ENCODE data around the gene TSPAN31.
"Not testable (repeated sequence)": the region's sequence is repeated elsewhere in the genome, so short reads cannot be mapped to it uniquely, and the experiment has no call there.

The TSPAN31 gene, protein sequence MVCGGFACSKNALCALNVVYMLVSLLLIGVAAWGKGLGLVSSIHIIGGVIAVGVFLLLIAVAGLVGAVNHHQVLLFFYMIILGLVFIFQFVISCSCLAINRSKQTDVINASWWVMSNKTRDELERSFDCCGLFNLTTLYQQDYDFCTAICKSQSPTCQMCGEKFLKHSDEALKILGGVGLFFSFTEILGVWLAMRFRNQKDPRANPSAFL

DNA sequence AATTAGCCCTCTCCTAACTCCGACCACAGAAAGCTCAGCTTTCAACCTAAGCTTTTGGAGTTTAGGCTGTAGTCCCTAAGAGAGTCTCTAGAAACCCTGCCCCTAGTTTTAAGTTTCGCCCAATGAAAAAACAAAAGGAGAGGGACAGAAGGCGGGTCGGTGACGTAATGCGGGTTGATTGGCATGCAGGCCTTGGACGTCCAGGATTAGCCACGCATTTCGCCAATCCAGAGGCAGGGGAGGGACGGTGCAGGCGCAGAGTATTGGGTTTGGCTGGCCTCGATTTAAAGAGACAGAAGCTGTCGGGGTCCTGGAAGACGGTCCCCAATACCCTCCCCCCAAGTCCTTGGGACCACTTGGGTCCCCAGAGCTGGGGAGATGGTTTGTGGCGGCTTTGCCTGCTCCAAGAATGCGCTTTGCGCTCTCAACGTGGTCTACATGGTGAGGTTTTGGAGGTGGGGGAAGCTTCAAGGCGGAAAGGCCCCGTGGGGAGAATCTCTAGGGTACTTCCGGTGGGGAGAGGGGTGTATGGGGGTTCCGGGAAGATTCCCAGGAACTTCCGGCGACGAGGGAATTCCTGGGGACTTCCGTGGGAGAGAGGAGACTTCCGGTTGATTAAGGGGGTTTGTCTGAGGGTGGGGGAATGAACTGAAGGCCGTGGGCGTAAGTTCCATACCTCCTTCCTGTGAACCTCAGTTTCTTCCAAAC, at the start of gene TSPAN31:
TSS of gene TSPAN31 (plus strand) at position 263 of the 708 bp plus-strand sequence. CDS start at position 379, 116 bp downstream.
- peak; percentile 60 to 99 (median 94) for DNase-seq

DNA sequence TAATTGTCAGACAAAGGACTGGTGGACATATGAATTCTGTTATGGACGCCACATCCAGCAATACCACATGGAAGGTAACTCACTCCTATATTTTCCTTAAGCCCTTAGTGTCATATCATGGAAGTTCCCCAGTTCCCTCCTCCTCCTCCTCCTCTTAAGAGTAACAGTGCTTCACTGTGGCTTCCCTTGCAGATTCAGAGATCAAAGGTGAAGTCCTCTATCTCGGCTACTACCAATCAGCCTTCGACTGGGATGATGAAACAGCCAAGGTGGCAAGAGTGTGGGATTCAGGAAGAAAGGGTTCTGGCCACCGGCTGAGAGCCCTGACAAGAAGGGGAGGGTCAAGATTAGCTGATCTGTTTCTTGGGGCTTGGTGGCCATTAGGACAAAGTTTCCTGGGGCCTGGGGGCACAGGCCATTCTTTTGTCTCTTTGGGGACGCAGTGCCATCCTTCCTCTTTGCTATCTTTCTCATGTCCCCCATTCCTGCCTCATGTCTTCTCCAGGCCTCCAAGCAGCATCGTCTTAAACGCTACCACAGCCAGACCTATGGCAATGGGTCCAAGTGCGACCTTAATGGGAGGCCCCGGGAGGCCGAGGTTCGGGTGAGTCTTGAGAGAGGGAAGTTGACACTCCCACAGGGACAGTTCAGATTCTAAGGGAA, 48.9 kb upstream of the TSPAN31 start:
- no peak for DNase-seq

DNA sequence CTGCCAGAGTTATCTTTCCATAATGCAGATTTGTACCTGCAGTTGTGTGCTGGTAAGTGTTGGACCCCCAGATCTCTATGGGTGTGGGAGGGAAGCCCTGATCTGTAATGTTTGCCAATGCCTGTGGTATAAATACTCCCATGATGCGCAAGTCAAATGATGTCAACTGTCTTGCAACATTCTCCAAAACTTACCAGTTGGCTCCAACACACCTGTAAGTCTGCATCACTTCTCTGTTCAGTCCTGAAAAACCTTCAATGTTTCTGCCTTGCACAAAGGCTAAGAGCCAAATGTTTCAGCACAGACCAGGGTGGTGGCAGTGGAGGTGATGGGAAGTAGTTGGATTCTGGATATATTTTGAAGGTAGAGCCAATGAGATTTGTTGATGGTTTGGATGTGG, 47.8 kb upstream of the TSPAN31 start:
- no peak for DNase-seq

DNA sequence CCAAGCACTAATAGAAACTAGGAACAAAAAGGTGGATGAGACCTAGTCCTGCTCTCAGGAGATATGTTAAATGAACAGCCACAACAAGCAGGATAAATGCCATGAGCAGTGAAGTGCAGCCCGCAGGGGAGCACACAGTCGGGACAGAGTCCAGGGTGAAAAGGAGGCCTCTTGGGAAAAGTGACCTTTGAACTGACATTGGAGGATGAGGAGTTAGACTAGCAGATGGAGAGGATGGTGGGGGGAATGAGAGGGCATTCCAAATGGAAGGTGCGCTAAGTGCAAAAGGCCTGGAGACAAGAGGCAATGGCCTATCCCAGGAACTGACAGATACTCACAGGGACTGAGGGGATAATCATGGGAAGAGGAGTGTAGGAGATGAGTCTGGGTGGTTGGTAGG, 46.4 kb upstream of the TSPAN31 start:
- no peak for DNase-seq

DNA sequence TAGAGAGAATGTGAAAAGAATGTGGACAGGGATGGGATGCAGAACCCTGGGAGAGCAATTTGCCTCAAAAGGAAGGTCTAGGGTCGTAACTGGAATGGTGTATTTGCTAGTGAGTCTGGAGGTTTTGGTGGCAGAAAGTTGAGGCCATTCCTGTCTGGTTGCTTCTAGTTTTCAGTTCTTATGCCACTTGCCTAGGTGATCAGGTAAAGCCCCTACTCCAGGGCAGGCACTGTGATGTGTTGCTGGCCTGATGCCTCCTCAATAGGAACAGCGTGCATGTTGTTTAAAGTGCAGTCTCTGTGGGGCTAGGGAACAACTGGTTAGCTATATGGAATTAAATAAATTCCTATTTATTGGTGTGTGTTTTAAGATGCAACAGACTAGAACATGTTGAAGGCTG, 44.5 kb upstream of the TSPAN31 start:
- no peak for DNase-seq

DNA sequence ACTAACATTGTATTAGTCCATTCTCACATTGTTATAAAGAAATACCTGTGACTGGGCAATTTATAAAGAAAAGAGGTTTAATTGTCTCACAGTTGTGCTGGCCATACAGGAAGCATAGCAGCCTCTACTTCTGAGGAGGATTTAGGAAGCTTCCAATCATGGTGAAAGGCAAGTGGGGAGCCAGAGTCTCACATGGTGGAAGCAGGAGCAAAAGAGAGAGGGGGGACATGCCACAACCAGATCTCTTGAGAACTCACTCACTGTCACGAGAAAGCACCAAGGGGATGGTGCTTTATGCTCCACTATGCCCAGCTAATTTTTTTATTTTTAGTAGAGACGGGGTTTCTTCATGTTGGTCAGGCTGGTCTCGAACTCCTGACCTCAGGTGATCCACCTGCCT, 37.6 kb upstream of the TSPAN31 start:
- DNase-seq: no peak

DNA sequence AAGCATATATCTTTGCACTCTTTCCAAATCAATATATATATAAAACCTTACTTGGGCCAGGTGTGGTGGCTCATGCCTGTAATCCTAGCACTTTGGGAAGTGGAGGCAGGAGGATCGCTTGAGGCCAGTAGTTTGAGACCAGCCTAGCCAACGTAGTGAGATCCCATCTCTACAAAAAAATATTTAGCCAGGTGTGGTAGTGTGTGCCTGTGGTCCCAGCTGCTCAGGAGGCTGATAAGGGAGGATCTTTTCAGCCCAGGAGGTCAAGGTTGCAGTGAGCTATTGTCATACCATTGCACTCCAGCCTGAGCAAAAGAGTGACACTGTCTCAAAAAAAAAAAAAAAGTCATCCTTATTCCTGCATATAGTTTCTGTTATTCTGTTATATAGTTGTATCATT, 36.5 kb upstream of the TSPAN31 start:
- DNase-seq: no peak

DNA sequence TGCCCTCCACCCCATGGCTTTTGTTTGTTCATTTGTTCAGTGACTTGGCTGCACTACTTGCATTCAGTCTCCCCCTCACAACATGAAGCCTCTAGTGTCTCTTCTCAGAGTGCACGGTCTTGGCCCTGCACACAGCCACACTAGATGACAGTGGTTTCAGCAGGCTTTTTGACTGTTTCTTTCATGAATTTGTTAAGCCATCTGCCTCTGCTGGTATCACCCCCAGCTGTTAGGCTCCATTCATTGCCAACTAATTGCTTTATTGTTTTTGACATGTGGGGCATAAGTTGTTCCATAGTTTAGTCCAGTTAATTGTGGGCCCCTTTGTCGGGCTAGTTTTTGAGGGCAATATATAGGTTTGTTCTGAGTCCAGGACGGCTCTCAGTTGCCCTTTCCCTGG, 32.1 kb upstream of the TSPAN31 start:
- DNase-seq: peak in 4 of 58 donors; percentile 14 to 35 (median 20)

DNA sequence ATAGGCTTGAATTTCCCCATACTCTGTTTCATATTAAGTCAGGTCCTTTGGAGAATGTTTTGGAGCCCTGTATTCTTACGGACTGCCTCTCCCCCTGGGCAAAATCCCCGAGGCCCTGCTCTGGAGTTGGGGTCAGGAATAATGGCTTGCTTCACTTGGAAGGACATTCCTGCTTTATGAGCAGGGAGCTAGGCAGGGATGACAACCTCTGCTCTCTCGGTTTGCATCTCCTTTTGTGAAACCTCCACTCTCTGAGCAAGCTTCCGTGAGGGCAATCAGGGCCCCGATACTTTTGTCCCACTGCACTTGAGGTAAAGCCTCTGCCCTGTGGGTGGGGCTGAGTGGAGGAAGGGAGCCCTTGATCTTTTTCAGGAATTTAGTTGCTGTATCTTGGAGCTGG, 31.6 kb upstream of the TSPAN31 start:
- no peak for DNase-seq

DNA sequence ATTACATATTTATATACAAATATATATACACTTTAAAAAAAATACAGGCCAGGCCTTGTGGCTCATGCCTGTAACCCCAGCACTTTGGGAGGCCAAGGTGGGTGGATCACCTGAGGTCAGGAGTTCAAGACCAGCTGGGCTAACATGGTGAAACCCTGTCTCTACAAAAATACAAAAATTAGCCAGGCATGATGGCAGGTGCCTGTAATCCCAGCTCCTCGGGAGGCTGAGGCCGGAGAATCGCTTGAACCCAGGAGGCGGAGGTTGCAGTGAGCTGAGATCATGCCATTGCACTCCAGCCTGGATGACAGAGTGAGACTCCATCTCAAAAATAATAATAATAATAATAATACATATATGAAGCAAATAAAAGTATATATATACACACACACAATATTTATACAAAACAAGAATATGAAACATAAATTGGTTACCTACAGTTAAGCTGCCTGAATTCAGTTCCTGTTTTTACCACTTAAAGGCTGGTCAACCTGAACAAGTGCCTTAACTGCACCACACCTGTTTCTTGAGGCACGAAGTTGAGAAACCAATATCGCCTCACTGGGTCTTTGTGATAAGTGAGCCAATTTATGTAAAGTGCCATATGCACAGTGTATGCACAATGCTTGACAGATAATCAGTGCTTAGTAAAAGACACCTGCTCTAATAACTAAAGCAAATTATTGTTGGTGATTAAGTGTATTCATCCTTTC, 29.6 kb upstream of the TSPAN31 start:
- not testable (repeated sequence) for DNase-seq

DNA sequence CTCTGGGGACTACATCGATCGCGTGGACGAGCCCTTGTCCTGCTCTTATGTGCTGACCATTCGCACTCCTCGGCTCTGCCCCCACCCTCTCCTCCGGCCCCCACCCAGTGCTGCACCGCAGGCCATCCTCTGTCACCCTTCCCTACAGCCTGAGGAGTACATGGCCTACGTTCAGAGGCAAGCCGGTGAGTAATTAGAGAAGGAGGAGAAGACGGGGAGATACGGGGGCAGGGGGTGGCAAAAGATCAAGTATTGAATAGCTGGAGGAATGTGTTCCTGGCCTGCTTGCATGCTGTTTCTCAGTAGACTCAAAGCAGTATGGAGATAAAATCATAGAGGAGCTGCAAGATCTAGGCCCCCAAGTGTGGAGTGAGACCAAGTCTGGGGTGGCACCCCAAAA, 29.1 kb upstream of the TSPAN31 start:
- no peak for DNase-seq

DNA sequence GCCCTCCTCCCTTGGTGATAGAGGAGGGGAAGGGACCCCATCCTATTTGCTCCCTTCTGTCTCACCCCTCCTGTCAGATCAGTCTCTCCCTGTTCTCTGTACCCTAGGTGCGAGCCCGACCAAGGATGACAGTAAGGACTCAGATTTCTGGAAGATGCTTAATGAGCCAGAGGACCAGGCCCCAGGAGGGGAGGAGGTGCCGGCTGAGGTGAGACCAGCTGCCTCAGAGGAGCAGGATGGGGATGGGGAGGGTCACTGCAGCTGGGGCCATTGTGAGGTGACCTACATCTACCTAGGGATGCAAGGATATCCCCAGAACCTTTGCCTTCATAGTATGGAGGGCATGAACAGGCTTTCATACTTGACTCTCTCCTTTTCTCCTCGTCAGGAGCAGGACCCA, 28.5 kb upstream of the TSPAN31 start:
- DNase-seq: no peak

DNA sequence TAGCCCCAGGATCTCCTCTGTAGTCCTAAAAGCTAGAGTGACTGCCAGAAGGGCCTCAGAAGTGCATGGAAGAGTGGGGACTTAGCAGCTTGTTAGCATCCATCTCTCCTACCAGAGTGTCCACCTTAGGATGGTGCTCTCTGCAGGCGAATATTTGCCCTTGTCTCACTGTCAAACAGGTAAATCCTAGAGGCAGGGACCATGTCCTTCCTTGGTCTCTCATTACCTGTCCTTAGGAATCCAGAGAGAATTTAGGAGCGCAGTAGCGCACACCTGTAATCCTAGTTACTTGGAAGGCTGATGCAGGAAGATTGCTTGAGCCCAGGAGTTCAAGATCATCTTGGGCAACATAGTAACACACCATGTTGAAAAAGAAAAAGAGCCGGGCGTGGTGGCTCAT, 27.7 kb upstream of the TSPAN31 start:
- DNase-seq: no peak

DNA sequence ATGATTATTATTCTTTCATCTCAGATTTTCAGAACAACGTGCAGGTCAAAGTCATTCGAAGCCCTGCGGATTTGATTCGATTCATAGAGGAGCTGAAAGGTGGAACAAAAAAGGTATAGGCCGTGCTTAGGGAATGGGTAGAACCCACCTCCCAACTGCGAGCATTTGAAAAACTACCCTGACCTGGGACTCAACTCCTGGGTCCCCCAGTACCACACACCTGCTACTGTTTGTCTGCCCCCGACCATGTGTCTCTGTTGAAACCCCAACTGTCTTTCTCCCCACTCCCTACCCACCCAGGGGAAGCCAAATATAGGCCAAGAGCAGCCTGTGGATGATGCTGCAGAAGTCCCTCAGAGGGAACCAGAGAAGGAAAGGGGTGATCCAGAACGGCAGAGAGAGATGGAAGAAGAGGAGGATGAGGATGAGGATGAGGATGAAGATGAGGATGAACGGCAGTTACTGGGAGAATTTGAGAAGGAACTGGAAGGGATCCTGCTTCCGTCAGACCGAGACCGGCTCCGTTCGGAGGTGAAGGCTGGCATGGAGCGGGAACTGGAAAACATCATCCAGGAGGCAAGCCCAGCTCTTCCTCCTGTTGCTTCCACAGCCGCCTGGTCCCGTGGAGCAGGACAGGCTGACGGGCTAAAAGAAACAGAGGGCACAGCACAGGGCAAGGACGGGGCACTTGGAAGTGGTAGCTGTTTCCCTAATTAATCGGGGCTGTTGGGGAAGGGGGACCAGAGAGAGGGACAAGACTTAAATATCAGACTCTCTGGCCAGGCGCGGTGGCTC, 26.8 kb upstream of the TSPAN31 start:
- no peak for DNase-seq

DNA sequence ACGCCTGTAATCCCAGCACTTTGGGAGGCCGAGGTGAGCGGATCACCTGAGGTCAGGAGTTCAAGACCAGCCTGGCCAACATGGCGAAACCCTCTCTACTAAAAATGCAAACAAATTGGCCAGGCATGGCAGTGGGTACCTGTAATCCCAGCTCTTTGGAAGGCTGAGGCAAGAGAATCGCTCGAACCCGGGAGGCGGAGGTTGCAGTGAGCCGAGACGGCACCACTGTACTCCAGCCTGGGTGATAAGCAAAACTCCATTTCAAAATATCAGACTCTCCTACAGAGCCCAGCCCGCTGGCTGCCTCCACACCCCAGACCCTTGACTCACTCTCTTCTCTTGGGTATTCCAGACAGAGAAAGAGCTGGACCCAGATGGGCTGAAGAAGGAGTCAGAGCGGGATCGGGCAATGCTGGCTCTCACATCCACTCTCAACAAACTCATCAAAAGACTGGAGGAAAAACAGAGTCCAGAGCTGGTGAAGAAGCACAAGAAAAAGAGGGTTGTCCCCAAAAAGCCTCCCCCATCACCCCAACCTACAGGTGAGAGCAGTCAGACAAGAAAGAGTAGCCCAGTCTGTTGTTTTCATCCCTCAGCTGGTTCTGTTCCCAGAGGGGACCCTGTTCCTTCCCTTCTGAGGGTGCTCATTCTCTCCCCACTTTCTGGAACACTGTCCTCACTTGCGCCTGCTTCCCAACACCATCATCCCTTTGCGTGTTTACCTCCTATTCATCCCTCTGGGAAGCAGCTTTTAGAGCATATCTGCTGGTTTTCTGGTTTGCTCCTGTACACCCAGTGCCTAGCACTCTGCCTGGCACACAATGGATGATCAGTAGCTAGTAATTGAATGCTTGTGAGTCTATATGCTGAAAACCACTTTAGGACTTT, 26.0 kb upstream of the TSPAN31 start:
- no peak for DNase-seq

DNA sequence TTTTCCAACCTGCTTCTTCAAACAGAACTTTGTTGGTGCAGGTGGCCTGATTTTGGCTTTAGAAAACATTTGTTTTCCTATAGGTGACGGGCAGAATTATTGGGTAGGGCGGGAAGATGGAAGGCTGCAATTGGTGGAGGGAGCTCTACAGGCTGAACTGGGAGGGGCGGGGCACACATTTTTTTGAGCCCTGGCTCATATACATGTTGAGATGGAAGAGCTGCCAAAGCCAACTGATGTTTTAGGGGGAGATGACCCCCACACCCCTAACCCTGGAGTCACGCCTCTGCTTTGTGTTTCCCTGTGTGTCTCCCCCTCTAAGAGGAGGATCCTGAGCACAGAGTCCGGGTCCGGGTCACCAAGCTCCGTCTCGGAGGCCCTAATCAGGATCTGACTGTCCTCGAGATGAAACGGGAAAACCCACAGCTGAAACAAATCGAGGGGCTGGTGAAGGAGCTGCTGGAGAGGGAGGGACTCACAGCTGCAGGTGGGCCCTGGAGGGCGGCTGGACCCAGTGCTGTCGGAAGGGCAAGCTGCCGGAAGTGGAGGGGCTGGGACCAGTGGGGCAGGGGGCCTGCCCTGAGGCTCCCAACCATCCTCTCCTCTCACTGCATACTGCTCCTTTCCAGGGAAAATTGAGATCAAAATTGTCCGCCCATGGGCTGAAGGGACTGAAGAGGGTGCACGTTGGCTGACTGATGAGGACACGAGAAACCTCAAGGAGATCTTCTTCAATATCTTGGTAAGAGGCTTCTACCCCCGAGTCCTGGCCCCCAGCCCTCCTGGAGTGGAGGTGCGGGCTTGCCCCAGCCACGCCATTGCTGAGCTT, 24.8 kb upstream of the TSPAN31 start:
- no peak for DNase-seq

DNA sequence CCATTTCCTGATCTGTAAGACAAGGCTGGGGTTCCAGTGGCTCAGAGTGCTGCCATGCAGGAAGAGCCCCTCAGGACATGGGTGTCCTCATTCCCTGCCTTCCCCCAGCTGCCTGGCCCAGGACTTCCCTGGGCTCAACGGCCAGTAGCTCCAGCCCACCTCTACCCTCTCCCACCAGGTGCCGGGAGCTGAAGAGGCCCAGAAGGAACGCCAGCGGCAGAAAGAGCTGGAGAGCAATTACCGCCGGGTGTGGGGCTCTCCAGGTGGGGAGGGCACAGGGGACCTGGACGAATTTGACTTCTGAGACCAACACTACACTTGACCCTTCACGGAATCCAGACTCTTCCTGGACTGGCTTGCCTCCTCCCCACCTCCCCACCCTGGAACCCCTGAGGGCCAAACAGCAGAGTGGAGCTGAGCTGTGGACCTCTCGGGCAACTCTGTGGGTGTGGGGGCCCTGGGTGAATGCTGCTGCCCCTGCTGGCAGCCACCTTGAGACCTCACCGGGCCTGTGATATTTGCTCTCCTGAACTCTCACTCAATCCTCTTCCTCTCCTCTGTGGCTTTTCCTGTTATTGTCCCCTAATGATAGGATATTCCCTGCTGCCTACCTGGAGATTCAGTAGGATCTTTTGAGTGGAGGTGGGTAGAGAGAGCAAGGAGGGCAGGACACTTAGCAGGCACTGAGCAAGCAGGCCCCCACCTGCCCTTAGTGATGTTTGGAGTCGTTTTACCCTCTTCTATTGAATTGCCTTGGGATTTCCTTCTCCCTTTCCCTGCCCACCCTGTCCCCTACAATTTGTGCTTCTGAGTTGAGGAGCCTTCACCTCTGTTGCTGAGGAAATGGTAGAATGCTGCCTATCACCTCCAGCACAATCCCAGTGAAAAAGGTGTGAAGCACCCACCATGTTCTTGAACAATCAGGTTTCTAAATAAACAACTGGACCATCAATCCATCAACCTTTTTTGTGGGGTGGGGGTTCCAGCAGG, 23.9 kb upstream of the TSPAN31 start:
- no peak for DNase-seq

Measured in anterior cingulate cortex (tissue), 58 donors.